Upper lobe of right lung (tissue), 1 donor: Measurements from ENCODE around the gene OR5D14. TPM values are rescaled to one million over a fixed set of nuclear protein-coding genes. Genes with fewer than 3 reads are reported as not detected.

Experiments used
- ATAC-seq: fragments of 200-7000 bp; cut with Tn5 transposase; one replicate; pipeline ENCODE4 v1.9.1; 2020; ENCODE audit warnings: mild to moderate bottlenecking, moderate library complexity
- DNase-seq: peaks from one replicate; pipeline ENCODE4 v3.0.0-alpha.2; 2020
- H3K27ac ChIP-seq: fragments of 200-600 bp; one replicate; pipeline ENCODE4 v1.8.0; 2022
- H3K27me3 ChIP-seq: fragments of 200-600 bp; one replicate; pipeline ENCODE4 v1.8.0; 2022; ENCODE audit warnings: mild to moderate bottlenecking
- H3K36me3 ChIP-seq: fragments of 200-600 bp; one replicate; pipeline ENCODE4 v1.8.0; 2022
- H3K4me1 ChIP-seq: fragments of 200-600 bp; one replicate; pipeline ENCODE4 v1.8.0; 2022
- H3K4me3 ChIP-seq: fragments of 200-600 bp; one replicate; pipeline ENCODE4 v1.8.0; 2022; ENCODE audit warnings: mild to moderate bottlenecking
- H3K9me3 ChIP-seq: fragments of 200-600 bp; one replicate; pipeline ENCODE4 v1.8.0; 2022
- intact Hi-C: fragments of 100-400 bp; cut with DNase I; formaldehyde crosslinking; loops from one replicate; pipeline ENCODE4 v1.11.0; 2022
- long read RNA-seq: library from polyadenylated mRNA; unstranded; transcript quantifications from one replicate; pipeline ENCODE4 v2.0.0, GENCODE V29; 2021
- total RNA-seq: library from RNA; stranded (reverse); fragmentation: NEBNext Ultra II Directional; extraction: Animal tissue kit (Norgen Biotek cat#: 25700); gene quantifications from one replicate; pipeline ENCODE4 v1.2.1, GENCODE V29; 2021
- TF ChIP-seq, protein P1 (sequence below): fragments of 200-600 bp; IDR thresholded peaks from one replicate; pipeline ENCODE4 v1.8.0; 2022; ENCODE audit warnings: antibody characterized with exemption
- donor health status: DM: no; HTN: yes; CAD: no; lungs with severe emphysema.

The OR5D14 gene
- not detected for total RNA-seq
- long read RNA-seq, result 0 reads

DNA sequence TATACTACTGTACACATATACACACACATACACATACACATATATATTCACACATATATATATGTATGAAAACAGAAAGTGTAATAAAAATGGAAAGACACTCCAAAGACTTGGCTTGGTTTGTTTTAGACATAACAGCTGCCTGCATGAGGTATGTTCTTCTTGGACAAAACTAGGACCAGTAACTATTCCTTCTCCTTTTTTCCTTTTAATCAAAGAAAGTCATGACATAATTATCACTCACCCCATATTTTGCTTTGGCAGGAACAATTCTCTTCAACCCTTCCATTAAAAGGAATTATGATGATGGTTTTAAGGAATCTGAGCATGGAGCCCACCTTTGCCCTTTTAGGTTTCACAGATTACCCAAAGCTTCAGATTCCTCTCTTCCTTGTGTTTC is at the start of gene OR5D14:
Gene OR5D14 (plus strand): TSS at position 301 of the 400 bp plus-strand sequence. CDS start 0 bp downstream, at position 301.
- ATAC-seq, result no peak
- no peak within 1 kb of the TSS for H3K4me3 ChIP-seq
- H3K27me3 ChIP-seq, result no peaks in the 10 kb centered on the region
- no peaks in the 10 kb centered on the region for H3K4me1 ChIP-seq
- no peaks in the 10 kb centered on the region for H3K9me3 ChIP-seq
- no peak within 1 kb of the TSS for H3K27ac ChIP-seq
- TF ChIP-seq, protein P1, sequence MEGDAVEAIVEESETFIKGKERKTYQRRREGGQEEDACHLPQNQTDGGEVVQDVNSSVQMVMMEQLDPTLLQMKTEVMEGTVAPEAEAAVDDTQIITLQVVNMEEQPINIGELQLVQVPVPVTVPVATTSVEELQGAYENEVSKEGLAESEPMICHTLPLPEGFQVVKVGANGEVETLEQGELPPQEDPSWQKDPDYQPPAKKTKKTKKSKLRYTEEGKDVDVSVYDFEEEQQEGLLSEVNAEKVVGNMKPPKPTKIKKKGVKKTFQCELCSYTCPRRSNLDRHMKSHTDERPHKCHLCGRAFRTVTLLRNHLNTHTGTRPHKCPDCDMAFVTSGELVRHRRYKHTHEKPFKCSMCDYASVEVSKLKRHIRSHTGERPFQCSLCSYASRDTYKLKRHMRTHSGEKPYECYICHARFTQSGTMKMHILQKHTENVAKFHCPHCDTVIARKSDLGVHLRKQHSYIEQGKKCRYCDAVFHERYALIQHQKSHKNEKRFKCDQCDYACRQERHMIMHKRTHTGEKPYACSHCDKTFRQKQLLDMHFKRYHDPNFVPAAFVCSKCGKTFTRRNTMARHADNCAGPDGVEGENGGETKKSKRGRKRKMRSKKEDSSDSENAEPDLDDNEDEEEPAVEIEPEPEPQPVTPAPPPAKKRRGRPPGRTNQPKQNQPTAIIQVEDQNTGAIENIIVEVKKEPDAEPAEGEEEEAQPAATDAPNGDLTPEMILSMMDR, result no peak
- intact Hi-C loops, result no loop called here
- no peaks in the 10 kb centered on the region for H3K36me3 ChIP-seq
- DNase-seq, result no peak

DNA sequence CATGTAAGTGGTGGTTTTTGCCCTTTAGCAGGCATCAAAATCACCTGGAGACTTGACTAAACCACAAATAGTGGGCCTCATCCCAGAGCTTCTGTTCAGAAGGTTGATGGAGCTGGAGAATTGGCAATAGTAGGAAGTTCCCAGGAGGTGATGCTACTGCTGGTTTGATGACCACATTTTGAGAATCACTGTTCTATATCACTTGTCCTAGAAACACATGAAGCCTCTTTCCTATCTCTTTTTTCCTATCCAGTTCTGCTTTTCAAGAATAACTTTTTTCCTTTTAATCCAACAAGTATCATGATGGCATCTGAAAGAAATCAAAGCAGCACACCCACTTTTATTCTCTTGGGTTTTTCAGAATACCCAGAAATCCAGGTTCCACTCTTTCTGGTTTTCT is 22.2 kb upstream of the OR5D14 start, which contains the start of gene OR5D13:
Gene OR5D13 (plus strand): TSS at position 301 of the 400 bp plus-strand sequence. CDS start 0 bp downstream, at position 301.
- Histone ChIP-seq H3K36me3 (no peaks in the 10 kb centered on the region), H3K4me1 (no peaks in the 10 kb centered on the region), H3K9me3 (no peaks in the 10 kb centered on the region), H3K27ac (no peak within 1 kb of the TSS), H3K27me3 (no peaks in the 10 kb centered on the region), H3K4me3 (no peak within 1 kb of the TSS)
- intact Hi-C loops, result no loop called here
- DNase-seq (no peak), ATAC-seq (no peak)
- TF ChIP-seq, protein P1, result no peak

DNA sequence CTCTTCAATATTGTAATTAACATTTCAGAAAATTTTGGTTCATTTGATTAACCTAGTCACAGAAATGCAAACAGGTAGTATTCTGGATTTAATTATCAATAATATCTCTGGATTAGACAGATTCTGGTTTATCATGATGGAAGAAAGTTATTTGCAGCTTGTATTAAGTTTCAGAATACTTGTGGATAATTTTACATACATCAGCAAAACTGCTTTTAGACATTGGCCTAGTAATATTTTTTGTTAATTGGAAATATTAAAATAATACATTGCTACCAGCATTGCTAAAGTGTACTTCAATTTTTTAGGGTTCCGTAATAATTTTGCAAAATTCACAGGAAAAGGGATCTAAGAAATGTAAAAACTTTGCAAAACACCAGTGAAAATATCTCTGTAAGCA is 3.8 kb upstream of the OR5D14 start:
- TF ChIP-seq, protein P1, result no peak
- H3K9me3 ChIP-seq, result no peaks in the 10 kb centered on the region
- ATAC-seq, result no peak
- H3K27ac ChIP-seq, result no peak overlapping the region
- H3K27me3 ChIP-seq, result no peaks in the 10 kb centered on the region
- intact Hi-C loops, result no loop called here
- no peaks in the 10 kb centered on the region for H3K4me1 ChIP-seq
- no peak overlapping the region for H3K4me3 ChIP-seq
- H3K36me3 ChIP-seq, result no peaks in the 10 kb centered on the region
- no peak for DNase-seq

DNA sequence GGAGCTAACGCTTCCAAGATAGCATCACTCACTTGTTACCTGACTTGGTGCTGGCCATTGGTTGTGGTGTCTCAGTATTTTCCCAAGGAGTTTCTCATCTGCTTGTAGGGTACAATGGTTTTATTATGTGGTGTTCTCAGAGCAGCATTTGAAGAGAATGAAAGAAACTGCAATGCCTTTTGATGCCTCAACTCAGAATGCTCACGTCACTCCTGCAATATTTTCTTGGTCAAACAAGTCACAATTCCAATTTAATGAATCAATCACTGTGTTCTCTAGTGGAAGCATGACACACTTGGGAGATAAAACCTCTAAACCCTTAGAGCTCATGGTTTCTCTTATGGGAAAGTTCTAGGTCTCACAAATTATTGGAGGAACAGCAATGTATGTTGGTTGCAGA is 2.0 kb upstream of the OR5D14 start:
- DNase-seq (no peak), ATAC-seq (no peak)
- TF ChIP-seq, protein P1, result no peak
- Histone ChIP-seq H3K36me3 (no peaks in the 10 kb centered on the region), H3K9me3 (no peaks in the 10 kb centered on the region), H3K4me3 (no peak overlapping the region), H3K27me3 (no peaks in the 10 kb centered on the region), H3K4me1 (no peaks in the 10 kb centered on the region), H3K27ac (no peak overlapping the region)
- intact Hi-C loops, result no loop called here

DNA sequence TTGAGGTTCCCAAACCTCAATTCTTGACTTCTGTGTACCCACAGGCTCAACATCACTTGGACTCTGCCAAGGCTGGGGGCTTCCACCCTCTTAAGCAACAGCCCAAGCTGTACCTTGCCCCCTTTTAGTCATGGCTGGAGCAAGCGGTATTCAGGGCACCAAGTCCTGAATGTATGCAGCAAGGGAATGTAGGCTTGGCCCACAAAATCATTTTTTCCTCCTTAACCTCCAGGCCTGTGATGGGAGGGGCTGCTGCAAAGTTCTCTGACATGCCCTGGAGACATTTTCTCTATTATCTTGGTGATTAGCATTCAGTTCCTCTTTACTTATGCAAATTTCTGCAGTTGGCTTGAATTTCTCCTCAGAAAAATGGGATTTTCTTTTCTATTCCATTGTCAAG is 10.9 kb downstream of the OR5D14 start:
- Histone ChIP-seq H3K36me3 (no peaks in the 10 kb centered on the region), H3K27ac (no peak overlapping the region), H3K4me3 (no peak overlapping the region), H3K9me3 (no peaks in the 10 kb centered on the region), H3K4me1 (no peaks in the 10 kb centered on the region), H3K27me3 (no peaks in the 10 kb centered on the region)
- DNase-seq, result no peak
- TF ChIP-seq, protein P1, result no peak
- intact Hi-C loops, result no loop called here
- no peak for ATAC-seq

DNA sequence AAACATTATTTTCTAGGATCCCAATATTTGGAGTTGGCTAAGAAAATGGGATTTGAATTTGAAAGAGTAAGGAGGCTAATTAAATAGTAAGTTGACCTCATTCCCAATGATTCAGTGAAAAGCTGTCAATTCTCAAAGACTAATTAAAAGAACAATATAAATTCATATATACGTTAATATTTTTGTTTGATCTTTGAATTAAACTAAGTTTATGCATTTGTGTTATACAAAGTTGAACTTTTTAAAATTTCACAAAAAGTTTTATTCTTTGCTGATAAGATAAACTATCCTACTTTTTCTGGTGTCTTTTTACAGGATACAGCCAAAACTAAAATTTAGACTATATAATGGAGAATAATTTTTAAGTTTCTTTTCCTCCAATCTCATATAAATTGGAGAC is 15.7 kb downstream of the OR5D14 start, which contains the start of gene OR5L1:
Gene OR5L1 (plus strand): TSS at position 301 of the 400 bp plus-strand sequence. CDS start 100 bp downstream, outside the sequence.
- Histone ChIP-seq H3K27me3 (no peaks in the 10 kb centered on the region), H3K27ac (no peak within 1 kb of the TSS)

More for the DNA sequence above, 15.7 kb downstream of the OR5D14 start, which contains the start of gene OR5L1:
- intact Hi-C loops, result no loop called here
- TF ChIP-seq, protein P1, result no peak
- Histone ChIP-seq H3K9me3 (no peaks in the 10 kb centered on the region), H3K36me3 (no peaks in the 10 kb centered on the region), H3K4me1 (no peaks in the 10 kb centered on the region), H3K4me3 (no peak within 1 kb of the TSS)
- ATAC-seq, result no peak
- DNase-seq, result no peak
